ENCODE data around the gene RBM17. TPM values are rescaled to one million over a fixed set of nuclear protein-coding genes. Genes with fewer than 3 reads are reported as not detected.
A peak's percentile ranks its signal among the peaks of the same experiment; 100 is the strongest.

The RBM17 gene
- total RNA-seq, 2 experiments from 2014 or later: 155 to 157 TPM

DNA sequence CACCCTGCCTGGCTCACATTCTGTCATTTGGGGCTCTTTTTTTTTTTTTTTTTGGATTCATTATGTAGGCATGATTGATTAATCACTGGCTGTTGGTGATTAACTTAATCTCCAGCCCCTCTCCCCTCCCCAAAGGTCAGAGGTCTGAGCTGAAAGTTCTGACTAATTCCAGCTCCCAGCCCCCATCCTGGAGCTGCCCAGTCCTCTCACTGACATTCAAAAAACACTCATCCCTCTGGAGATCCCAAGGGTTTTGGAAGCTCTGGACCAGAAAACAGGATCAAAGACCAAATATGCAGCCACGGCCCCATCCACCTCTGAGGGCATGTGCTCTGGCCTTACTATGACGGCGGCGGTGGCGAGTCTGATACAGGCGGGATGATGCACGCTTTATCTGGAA, 53.8 kb downstream of the RBM17 start:
- H3K4me1 Mint-ChIP-seq: peaks cover 81% of the 10 kb centered on the region
- H3K27ac Mint-ChIP-seq: no peak overlapping the region
- H3K27me3 Mint-ChIP-seq: peaks cover 18% of the 10 kb centered on the region
- ChIA-PET CTCF (interaction anchor here (0.6 to 1.2 kb wide), 2 partner anchors 10 to 21 kb away, joined by 3 read pairs; no protein-coding TSS in a partner anchor), POLR2A (interaction anchor here (1.1 to 1.7 kb wide), 3 partner anchors 13 to 31 kb away, joined by 3 to 5 read pairs (median 3); no protein-coding TSS in a partner anchor)
- H3K9me3 Mint-ChIP-seq: no peaks in the 10 kb centered on the region
- no peak for DNase-seq
- peaks cover 14% of the 10 kb centered on the region for H3K36me3 Mint-ChIP-seq (ENCODE audit: low read depth)
- H3K4me3 Mint-ChIP-seq: peak overlapping the region; percentile 17

DNA sequence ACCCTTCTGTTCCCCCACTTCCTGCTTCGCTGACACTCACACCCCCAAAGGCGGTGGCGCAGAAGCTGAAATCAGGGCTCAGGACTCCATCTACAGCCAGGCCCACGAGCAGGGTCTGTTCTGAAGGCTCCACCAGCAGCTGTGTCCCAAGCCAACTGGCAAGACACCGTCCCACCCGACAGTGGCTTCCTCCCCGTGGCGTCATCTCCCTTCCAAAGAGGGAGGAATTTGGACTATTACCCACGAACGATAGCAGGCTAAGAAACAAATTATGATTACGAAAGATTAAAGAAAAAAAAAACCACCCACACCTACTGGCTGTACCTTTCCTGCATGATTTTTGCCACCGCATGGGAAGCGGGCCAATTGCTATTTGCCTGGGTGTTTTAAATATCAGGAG, 54.3 kb downstream of the RBM17 start:
- Mint-ChIP-seq H3K27me3 (peaks cover 13% of the 10 kb centered on the region), H3K9me3 (no peaks in the 10 kb centered on the region), H3K36me3 (ENCODE audit: low read depth) (peaks cover 16% of the 10 kb centered on the region), H3K27ac (no peak overlapping the region), H3K4me1 (peaks cover 85% of the 10 kb centered on the region), H3K4me3 (peak overlapping the region; percentile 17)
- ChIA-PET POLR2A (interaction anchor here (1.1 to 1.7 kb wide), 3 partner anchors 13 to 31 kb away, joined by 3 to 5 read pairs (median 3); no protein-coding TSS in a partner anchor), CTCF (interaction anchor here (0.6 to 2.1 kb wide), 3 partner anchors 9 to 20 kb away, joined by 3 to 5 read pairs (median 3); no protein-coding TSS in a partner anchor)
- DNase-seq: no peak

DNA sequence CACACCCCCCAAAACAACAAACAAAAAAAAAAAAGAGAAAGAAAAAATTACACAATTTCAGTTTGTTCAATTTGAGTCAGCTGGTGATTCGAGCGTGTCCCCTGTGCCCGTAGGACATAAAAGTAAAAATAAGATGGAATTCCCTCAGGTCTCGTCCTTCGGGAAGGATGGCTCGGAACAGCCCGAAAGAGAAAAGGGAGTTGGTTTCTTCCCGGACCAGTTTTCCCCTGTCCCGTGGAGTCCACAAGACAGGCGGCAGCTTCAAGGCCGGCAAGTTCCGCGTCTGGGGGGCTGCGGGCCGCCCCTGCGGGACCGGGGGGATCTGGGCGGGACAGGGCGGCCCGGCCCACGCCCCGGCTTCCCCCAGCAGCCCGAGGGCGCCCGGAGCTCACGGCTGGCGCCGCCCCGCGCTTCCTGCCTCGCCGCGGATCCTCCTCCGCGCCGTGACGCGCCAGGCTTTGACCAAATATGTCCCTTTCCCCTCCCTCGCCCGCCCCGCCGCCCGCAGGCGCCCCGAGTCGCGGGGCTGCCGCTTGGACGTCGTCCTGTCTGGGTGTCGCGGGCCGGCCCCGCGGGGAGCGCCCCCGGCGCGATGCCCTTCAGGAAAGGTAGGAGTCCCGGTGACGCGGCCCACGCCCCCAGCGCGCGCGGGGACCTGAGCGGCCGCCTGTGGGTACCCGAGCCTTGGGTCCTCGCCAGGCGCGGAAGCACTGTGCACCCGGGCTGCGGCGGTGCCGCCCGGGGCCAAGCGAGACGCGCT, 55.8 kb downstream of the RBM17 start:
- ChIA-PET POLR2A (interaction anchor here (0.6 to 4.9 kb wide), 11 partner anchors 9 to 294 kb away, joined by 3 to 29 read pairs (median 5); no protein-coding TSS in a partner anchor), CTCF (interaction anchor here (0.7 to 2.1 kb wide), 10 partner anchors 8 to 257 kb away, joined by 3 to 6 read pairs (median 4); partner anchors contain the start of genes FBH1 and PFKFB3)
- H3K27me3 Mint-ChIP-seq: peaks cover 2% of the 10 kb centered on the region
- peak overlapping the region; percentile 73 for H3K27ac Mint-ChIP-seq
- peak; percentile 92 for DNase-seq
- H3K9me3 Mint-ChIP-seq: no peaks in the 10 kb centered on the region
- H3K4me1 Mint-ChIP-seq: peaks cover 87% of the 10 kb centered on the region
- peaks cover 21% of the 10 kb centered on the region for H3K36me3 Mint-ChIP-seq (ENCODE audit: low read depth)
- peak overlapping the region; percentile 84 for H3K4me3 Mint-ChIP-seq

DNA sequence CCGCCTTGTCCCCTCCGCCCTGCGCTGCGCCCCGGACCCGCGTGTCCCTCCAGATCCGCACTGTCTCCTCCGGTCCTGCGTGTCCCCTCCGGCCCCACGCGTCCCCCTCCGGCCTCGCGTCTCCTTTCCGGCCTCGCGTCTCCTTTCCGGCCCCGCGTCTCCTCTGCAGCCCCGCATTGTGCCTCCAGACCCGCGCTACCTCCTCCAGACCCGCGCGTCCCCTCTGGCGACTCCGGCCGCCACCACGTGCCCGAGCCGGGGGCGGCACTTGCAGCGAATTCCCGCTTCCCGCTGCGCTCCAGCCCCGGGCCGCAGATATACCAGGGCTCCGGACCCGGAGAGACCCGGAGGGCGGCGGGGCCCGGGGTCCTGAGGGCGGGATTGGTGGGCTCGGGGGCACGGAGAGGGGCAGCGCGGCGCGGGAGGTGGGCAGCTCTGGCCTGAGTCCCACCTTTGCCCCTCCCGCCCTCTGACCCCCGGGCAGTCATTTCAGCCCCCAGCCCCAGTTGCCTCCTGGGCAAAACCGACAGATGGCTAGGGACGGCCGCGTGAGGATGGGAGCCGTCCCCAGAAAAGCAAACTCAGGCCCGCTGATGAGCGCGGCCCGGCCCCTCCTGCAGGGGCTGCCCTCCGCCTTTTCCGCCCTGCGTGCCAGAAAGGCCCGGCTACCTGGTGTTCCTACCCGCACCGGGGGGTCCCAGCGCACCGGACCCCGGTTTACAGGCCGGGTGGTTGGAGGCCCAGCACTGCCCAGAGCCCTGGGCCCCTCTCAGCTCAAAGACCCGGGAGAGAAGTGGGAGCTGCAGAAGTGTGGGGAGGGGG, 56.5 kb downstream of the RBM17 start:
- no peaks in the 10 kb centered on the region for H3K9me3 Mint-ChIP-seq
- ChIA-PET POLR2A (interaction anchor here (0.9 to 4.9 kb wide), 9 partner anchors 10 to 95 kb away, joined by 3 to 29 read pairs (median 6); no protein-coding TSS in a partner anchor), CTCF (interaction anchor here (0.8 to 2.1 kb wide), 5 partner anchors 11 to 255 kb away, joined by 4 to 6 read pairs (median 5); partner anchors contain the start of gene PFKFB3)
- no peak for DNase-seq
- H3K27me3 Mint-ChIP-seq: no peaks in the 10 kb centered on the region
- H3K36me3 Mint-ChIP-seq (ENCODE audit: low read depth): peaks cover 25% of the 10 kb centered on the region
- peak overlapping the region; percentile 61 for H3K27ac Mint-ChIP-seq
- H3K4me1 Mint-ChIP-seq: peaks cover 85% of the 10 kb centered on the region
- peak overlapping the region; percentile 84 for H3K4me3 Mint-ChIP-seq

DNA sequence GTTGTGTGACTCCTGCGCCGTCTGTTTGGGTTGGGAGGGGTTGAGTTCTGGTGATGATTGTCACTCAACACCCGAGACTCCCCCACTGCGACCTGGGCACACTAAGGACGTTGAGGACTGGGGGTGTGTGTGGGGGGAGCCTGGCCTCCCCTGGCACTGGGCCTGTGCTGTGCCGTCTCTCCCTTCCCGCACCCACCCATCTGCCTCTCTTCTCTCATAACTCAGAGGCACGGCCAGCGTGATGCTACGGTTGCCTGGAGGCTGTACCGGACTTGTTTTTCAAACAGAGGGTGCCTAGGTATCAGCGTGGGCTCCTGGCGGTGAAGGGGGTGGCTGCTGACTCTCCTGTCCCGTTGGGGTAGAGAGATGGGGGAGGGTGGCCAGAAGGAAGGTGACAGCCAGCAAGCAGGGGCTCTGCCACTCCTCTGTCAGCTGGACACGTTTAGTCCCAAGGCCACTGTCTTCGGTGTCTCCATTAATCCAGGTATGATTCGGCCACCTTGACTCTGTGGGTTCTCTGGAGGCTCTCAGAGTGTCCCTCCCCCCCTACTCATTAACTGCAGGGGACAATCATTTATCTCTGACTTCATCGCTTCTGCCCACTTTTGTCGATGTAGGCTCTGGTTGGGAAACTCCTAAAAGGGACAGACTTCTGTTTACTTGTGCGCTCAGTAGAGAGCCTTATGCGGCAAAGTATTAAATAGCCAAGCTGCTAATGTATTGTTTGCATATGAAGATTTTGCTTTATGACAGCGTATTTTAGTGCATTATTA, 57.4 kb downstream of the RBM17 start:
- Mint-ChIP-seq H3K4me3 (peak overlapping the region; percentile 84), H3K36me3 (ENCODE audit: low read depth) (peaks cover 29% of the 10 kb centered on the region), H3K9me3 (no peaks in the 10 kb centered on the region), H3K27ac (no peak overlapping the region), H3K27me3 (no peaks in the 10 kb centered on the region), H3K4me1 (peaks cover 83% of the 10 kb centered on the region)
- DNase-seq: no peak
- CTCF ChIA-PET: no interaction called here
- POLR2A ChIA-PET: interaction anchor here (1.0 to 4.9 kb wide), 4 partner anchors 11 to 18 kb away, joined by 3 to 29 read pairs (median 9); no protein-coding TSS in a partner anchor

DNA sequence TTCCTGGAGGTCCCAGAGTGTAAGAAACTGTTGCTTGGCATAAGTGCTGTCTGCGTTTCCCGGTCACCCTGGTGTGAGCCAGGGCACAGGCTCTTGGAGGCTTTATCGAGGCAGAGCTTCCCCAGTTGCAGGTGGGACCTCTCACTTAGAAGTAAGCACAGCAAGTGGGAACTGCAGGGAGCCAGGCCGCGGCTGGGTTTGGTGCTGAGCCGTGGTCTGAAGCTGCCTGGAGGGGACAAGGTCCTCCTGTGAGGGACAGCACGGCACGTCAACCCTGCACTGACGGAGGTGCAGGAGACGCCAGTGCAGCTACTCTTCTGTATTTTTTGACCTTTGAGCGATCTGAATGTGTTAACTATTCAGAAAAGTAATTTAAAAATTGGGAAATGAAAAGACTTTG, 58.1 kb downstream of the RBM17 start:
- peak overlapping the region; percentile 84 for H3K4me3 Mint-ChIP-seq
- ChIA-PET POLR2A (interaction anchor here (1.0 to 4.9 kb wide), 4 partner anchors 12 to 19 kb away, joined by 3 to 29 read pairs (median 9); no protein-coding TSS in a partner anchor), CTCF (no interaction called here)
- peaks cover 29% of the 10 kb centered on the region for H3K36me3 Mint-ChIP-seq (ENCODE audit: low read depth)
- H3K27ac Mint-ChIP-seq: no peak overlapping the region
- H3K4me1 Mint-ChIP-seq: peaks cover 81% of the 10 kb centered on the region
- no peaks in the 10 kb centered on the region for H3K27me3 Mint-ChIP-seq
- no peak for DNase-seq
- no peaks in the 10 kb centered on the region for H3K9me3 Mint-ChIP-seq

DNA sequence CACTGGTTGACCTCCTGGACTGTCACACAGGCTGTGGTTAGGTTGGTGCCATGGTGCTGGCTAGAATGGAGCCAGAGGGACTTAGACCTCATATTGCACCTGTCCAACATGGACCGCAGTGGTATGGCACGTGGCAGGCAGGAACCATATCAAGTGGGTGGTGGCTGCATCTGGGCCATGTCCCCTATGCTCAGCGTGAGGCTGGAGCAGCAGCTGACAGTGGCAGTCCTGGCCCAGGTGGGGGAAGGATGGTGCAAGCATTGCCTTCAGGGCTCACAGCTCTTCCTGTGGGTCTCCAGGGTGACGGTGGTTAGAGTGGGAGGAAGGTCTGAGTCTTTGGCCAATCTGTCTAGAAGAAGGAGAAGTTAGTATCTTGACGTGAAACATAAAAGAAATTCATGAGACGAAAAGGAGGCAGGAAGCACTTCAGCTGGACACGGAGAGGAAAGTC, 59.4 kb downstream of the RBM17 start:
- Mint-ChIP-seq H3K36me3 (ENCODE audit: low read depth) (peaks cover 29% of the 10 kb centered on the region), H3K4me3 (no peak overlapping the region), H3K27me3 (no peaks in the 10 kb centered on the region), H3K27ac (peak overlapping the region; percentile 4), H3K4me1 (peaks cover 67% of the 10 kb centered on the region), H3K9me3 (no peaks in the 10 kb centered on the region)
- ChIA-PET POLR2A (interaction anchor here (0.9 to 4.9 kb wide), 3 partner anchors 10 to 15 kb away, joined by 4 to 29 read pairs (median 15); no protein-coding TSS in a partner anchor), CTCF (interaction anchor here (0.6 to 1.3 kb wide), 2 partner anchors 29 to 54 kb away, joined by 4 read pairs; no protein-coding TSS in a partner anchor)
- DNase-seq: no peak

DNA sequence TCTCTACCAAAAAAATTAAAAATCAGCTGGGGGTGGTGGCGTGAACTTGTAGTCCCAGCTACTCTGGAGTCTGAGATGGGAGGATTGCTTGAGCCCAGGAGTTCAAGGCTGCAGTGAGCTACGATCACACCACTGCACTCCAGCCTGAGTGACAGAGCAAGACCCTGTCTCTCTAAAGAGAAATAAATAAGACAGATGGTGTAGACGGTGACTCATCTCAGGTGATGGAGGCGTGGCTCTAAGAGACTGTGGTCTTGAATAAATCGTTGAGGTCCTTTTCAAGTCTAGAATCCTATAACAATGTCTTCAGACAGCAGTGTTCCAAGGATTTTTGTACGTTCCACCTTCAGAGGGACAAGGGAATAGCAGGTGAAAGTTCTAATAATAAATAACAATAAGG, 60.1 kb downstream of the RBM17 start:
- H3K4me3 Mint-ChIP-seq: no peak overlapping the region
- H3K27me3 Mint-ChIP-seq: no peaks in the 10 kb centered on the region
- CTCF ChIA-PET: interaction anchor here (0.6 kb wide), 2 partner anchors 29 to 252 kb away, joined by 4 read pairs; no protein-coding TSS in a partner anchor
- POLR2A ChIA-PET: interaction anchor here (4.5 kb wide), 1 partner anchor 14 kb away, joined by 20 read pairs; no protein-coding TSS in a partner anchor
- no peaks in the 10 kb centered on the region for H3K9me3 Mint-ChIP-seq
- DNase-seq: no peak
- no peak overlapping the region for H3K27ac Mint-ChIP-seq
- peaks cover 26% of the 10 kb centered on the region for H3K36me3 Mint-ChIP-seq (ENCODE audit: low read depth)
- H3K4me1 Mint-ChIP-seq: peaks cover 61% of the 10 kb centered on the region

DNA sequence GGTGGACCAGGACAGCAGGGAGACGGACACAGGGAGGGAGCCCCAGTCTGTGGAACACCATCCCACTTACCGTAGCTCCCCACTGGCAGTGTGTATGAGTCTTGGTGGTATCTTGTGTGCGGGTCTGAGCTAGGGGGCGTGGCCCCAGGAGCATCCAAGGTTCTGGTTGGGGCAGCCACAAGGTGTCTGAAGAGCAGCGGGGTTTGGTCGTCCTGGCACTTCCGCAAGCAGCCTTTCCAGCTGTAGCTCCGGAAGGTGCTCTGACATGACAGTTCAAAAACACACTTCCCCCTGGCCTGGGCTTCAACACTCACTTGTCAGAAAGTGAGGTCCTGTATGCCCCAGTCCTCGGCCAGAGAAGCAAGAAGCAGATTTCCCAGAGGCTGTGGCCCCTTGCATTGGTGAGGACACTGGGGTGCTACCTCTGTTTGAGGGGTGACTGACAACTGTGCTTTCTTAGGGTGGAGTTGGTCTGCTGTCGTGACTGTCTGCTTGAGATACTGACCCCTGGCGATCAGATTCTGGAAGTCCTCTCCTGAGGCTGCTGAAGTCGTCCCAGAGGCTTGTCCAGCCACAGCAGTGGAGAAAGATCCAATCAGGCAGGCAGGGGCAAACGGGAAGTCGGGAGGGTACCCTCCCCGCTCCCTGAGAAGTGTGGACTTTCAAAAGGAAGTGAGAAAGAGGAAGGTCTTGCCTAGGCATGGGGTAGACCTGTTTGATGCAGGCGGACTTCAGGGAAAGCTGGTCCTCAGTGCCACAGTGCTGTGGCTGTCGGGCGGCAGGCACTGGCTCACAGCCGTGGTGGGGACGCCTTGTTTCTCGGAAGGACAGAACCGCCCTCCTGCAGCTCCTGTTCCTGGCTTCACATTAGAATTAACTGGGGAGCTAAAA, 62.5 kb downstream of the RBM17 start:
- H3K9me3 Mint-ChIP-seq: no peaks in the 10 kb centered on the region
- ChIA-PET CTCF (interaction anchor here (0.6 to 3.4 kb wide), 18 partner anchors 11 to 258 kb away, joined by 3 to 22 read pairs (median 4); partner anchors contain the start of gene PFKFB3), POLR2A (interaction anchor here (0.9 to 4.5 kb wide), 3 partner anchors 12 to 256 kb away, joined by 3 to 20 read pairs (median 3); no protein-coding TSS in a partner anchor)
- H3K27ac Mint-ChIP-seq: peak overlapping the region; percentile 51
- peaks cover 27% of the 10 kb centered on the region for H3K36me3 Mint-ChIP-seq (ENCODE audit: low read depth)
- peaks cover 47% of the 10 kb centered on the region for H3K4me1 Mint-ChIP-seq
- no peaks in the 10 kb centered on the region for H3K27me3 Mint-ChIP-seq
- H3K4me3 Mint-ChIP-seq: peak overlapping the region; percentile 19
- peak; percentile 54 for DNase-seq

DNA sequence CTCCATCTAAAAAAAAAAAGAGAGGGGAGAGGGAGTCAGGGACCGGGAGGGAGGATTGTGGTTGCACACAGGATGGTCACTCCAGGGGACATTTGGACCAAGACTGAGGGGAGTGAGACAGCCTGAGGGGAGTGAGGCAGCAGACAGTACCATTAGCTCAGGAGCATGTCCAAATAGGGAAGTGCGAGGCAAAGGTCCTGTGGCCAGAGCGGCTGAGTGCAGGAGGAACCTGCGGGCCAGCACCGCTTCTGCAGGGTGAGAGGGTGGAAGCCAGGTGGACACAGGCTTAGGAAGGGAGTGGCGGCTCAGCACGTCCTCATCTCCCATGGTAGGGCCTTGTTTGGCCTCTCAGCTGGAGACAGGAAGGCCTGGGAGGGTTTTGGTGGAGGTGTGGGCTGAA, 65.0 kb downstream of the RBM17 start:
- POLR2A ChIA-PET: interaction anchor here (0.5 to 2.1 kb wide), 2 partner anchors 9 to 138 kb away, joined by 4 to 6 read pairs; no protein-coding TSS in a partner anchor

DNA sequence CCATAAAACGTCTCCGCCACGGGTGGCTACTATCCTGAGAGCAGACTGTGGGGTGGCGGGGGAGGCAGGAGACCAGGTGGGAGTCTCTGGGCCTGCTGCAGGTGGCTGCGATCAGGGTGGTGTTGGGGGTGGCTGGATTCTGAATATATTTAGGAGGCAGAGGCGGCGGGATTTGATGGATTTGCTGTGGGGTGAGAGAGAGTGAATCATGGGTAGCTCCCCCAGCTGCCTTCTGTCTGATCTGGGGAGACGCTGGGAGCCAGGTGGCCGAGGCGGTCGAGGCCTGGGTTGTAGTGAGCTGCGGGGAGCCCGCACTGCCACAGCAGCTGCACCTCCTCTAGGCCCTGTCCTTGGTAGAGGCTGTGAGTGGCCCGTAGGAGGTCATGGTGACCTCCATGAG, 65.7 kb downstream of the RBM17 start:
- H3K27me3 Mint-ChIP-seq: no peaks in the 10 kb centered on the region
- H3K9me3 Mint-ChIP-seq: no peaks in the 10 kb centered on the region
- POLR2A ChIA-PET: interaction anchor here (0.7 to 2.1 kb wide), 2 partner anchors 9 to 10 kb away, joined by 3 to 6 read pairs; no protein-coding TSS in a partner anchor
- no peak for DNase-seq
- CTCF ChIA-PET: interaction anchor here (1.6 kb wide), 1 partner anchor 19 kb away, joined by 5 read pairs; no protein-coding TSS in a partner anchor
- peaks cover 12% of the 10 kb centered on the region for H3K36me3 Mint-ChIP-seq (ENCODE audit: low read depth)
- H3K27ac Mint-ChIP-seq: no peak overlapping the region
- peaks cover 21% of the 10 kb centered on the region for H3K4me1 Mint-ChIP-seq
- H3K4me3 Mint-ChIP-seq: no peak overlapping the region

More for the DNA sequence above, 65.0 kb downstream of the RBM17 start:
- H3K4me1 Mint-ChIP-seq: peaks cover 26% of the 10 kb centered on the region
- no peak overlapping the region for H3K4me3 Mint-ChIP-seq
- H3K36me3 Mint-ChIP-seq (ENCODE audit: low read depth): peaks cover 12% of the 10 kb centered on the region
- H3K27ac Mint-ChIP-seq: no peak overlapping the region
- no peaks in the 10 kb centered on the region for H3K9me3 Mint-ChIP-seq
- CTCF ChIA-PET: interaction anchor here (1.1 to 1.5 kb wide), 3 partner anchors 10 to 248 kb away, joined by 4 to 5 read pairs (median 5); no protein-coding TSS in a partner anchor
- DNase-seq: no peak
- no peaks in the 10 kb centered on the region for H3K27me3 Mint-ChIP-seq

Measured in activated CD4-positive, alpha-beta memory T cell treated with anti-CD3 and anti-CD28 coated beads, Interleukin-2, amount 10 ng/mL, durations not matched to agents 7 days and 5 days (primary cell).